Prostate gland (tissue), 2 donors: ENCODE measurements around the gene SPATA16.

Experiments
- CTCF ChIP-seq, 4 experiments: fragments of 200-600 bp in 2 of 4; fragments of 450-650 bp in 2 of 4; sonication (generic) in 2 of 4; IDR thresholded peaks; 1 replicate in 3 of 4; 2 replicates in 1 of 4; pipeline ENCODE4 v1.5.1; 2016 to 2019; ENCODE audit warnings: antibody characterized with exemption in 4 of 4, mild to moderate bottlenecking in 2 of 4, moderate library complexity in 2 of 4
- POLR2A ChIP-seq: fragments of 450-650 bp; IDR thresholded peaks from one replicate; pipeline ENCODE4 v1.6.1; 2016; ENCODE audit warnings: antibody characterized with exemption, mild to moderate bottlenecking

DNA sequence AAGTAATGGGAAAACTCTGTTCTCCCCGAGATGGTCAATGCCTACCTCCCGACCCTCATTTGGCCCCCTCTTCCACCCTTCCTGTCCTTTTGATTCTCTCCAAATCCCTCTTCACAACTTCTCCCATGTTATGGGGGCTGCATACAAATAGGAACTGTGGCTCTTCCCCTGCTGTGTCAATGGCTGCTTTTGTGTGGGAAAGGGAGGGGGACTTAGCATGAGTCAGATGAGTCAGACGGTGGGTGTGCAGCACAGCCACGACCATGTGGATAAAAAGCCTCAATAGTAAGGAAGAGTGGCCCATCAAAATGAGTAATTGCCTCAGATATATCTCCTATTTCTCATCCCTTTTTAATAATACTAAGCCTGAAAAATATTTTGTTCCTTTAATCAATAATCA, 31.9 kb downstream of the SPATA16 start:
- no peak for TF ChIP-seq POLR2A
- TF ChIP-seq CTCF (IDR thresholded peaks at IDR 0.05) = no peak
